GM04503 (cell line): ENCODE results near the gene EZH2.

Experiments
- DNase-seq: peaks from one replicate; pipeline ENCODE4 v3.0.0-alpha.2; 2012; ENCODE audit warnings: low read depth

The EZH2 gene

GRCh38 chr7:148804343-148805235 lies 79.5 kb downstream of the EZH2 start:
- DNase-seq: no peak

- DNase-seq: no peak
Measured at GRCh38 chr7:148803094-148803493, 81.0 kb downstream of the EZH2 start.

- no peak for DNase-seq
Measured at GRCh38 chr7:148802101-148802493, 82.0 kb downstream of the EZH2 start.

GRCh38 chr7:148800677-148801076 lies 83.4 kb downstream of the EZH2 start:
- no peak for DNase-seq

GRCh38 chr7:148799893-148800555 lies 84.1 kb downstream of the EZH2 start:
- DNase-seq: no peak

GRCh38 chr7:148796841-148797240 lies 87.2 kb downstream of the EZH2 start:
- no peak for DNase-seq

- no peak for DNase-seq
Measured at GRCh38 chr7:148794476-148794875, 89.6 kb downstream of the EZH2 start.

- DNase-seq: no peak
Measured at GRCh38 chr7:148793590-148793989, 90.5 kb downstream of the EZH2 start.

GRCh38 chr7:148791546-148791945 lies 92.5 kb downstream of the EZH2 start:
- DNase-seq: no peak

GRCh38 chr7:148790850-148791249 lies 93.2 kb downstream of the EZH2 start:
- DNase-seq: no peak

GRCh38 chr7:148790131-148790726 lies 93.9 kb downstream of the EZH2 start:
- DNase-seq: no peak

- no peak for DNase-seq
Measured at GRCh38 chr7:148789220-148789619, 94.9 kb downstream of the EZH2 start.

- DNase-seq: no peak
Measured at GRCh38 chr7:148787571-148788295, 96.4 kb downstream of the EZH2 start.

GRCh38 chr7:148783801-148784527 lies 100.1 kb downstream of the EZH2 start:
- DNase-seq: no peak

GRCh38 chr7:148782757-148783456 lies 101.2 kb downstream of the EZH2 start:
- DNase-seq: no peak

- no peak for DNase-seq
Measured at GRCh38 chr7:148774471-148774870, 109.6 kb downstream of the EZH2 start.

GRCh38 chr7:148773334-148773733 lies 110.8 kb downstream of the EZH2 start:
- DNase-seq: no peak

- DNase-seq: peak; percentile 53
Measured at GRCh38 chr7:148772297-148773089, 111.6 kb downstream of the EZH2 start.

- DNase-seq: no peak
Measured at GRCh38 chr7:148770004-148770403, 114.1 kb downstream of the EZH2 start.

GRCh38 chr7:148763622-148764021 lies 120.5 kb downstream of the EZH2 start:
- no peak for DNase-seq
